Vagina (tissue), 2 donors: ENCODE data around the gene FADS6. TPM values are rescaled to one million over a fixed set of nuclear protein-coding genes. Genes with fewer than 3 reads are reported as not detected.
A peak's percentile ranks its signal among the peaks of the same experiment; 100 is the strongest.

Experiments
- DNase-seq, 2 donors: peaks; one replicate each; pipeline ENCODE4 v3.0.0-alpha.2; 2017; ENCODE audit errors: extremely low spot score in 2 of 2
- H3K27ac ChIP-seq: fragments of 200-600 bp; sonication (generic); one replicate; pipeline ENCODE4 v1.5.1; 2019
- H3K27me3 ChIP-seq: fragments of 200-600 bp; sonication (generic); one replicate; pipeline ENCODE4 v1.5.1; 2019
- H3K36me3 ChIP-seq, 2 donors: fragments of 200-600 bp; sonication (generic); one replicate each; pipeline ENCODE4 v1.5.1; 2017 to 2019
- H3K4me1 ChIP-seq: fragments of 200-600 bp; sonication (generic); one replicate; pipeline ENCODE4 v1.5.1; 2019
- H3K4me3 ChIP-seq, 2 donors: fragments of 200-600 bp; sonication (generic); 1 replicate in 1 of 2; 2 replicates in 1 of 2; pipeline ENCODE4 v1.5.1; 2016 to 2019
- H3K9me3 ChIP-seq: fragments of 200-600 bp; sonication (generic); one replicate; pipeline ENCODE4 v1.5.1; 2019
- POLR2A ChIP-seq, 2 donors: fragments of 450-650 bp; IDR thresholded peaks; one replicate each; pipeline ENCODE4 v1.6.1; 2017; ENCODE audit warnings: antibody characterized with exemption in 2 of 2, mild to moderate bottlenecking in 2 of 2, moderate library complexity in 2 of 2
- POLR2AphosphoS5 ChIP-seq, 2 donors: sonication (generic); formaldehyde crosslinking; IDR thresholded peaks; one replicate each; pipeline ENCODE4 v1.9.0; 2017; ENCODE audit warnings: antibody characterized with exemption in 2 of 2, mild to moderate bottlenecking in 2 of 2, low read depth in 1 of 2; ENCODE audit not compliant: insufficient read depth in 1 of 2
- intact Hi-C: fragments of 100-400 bp; cut with DNase I; formaldehyde crosslinking; loops from one replicate; pipeline ENCODE4 v1.15.1; 2023
- total RNA-seq: library from RNA; depleted of rRNA; stranded (reverse); fragments of >200 nt; gene quantifications from one replicate; pipeline ENCODE4 v1.2.3, GENCODE V29; 2016
- TF ChIP-seq, protein P1 (sequence below), 3 experiments: fragments of 450-650 bp in 2 of 3; fragments of 200-600 bp in 1 of 3; sonication (generic) in 1 of 3; IDR thresholded peaks; one replicate each; pipeline ENCODE4 v1.5.1; 2017 to 2019; ENCODE audit warnings: antibody characterized with exemption in 3 of 3, mild to moderate bottlenecking in 2 of 3, moderate library complexity in 2 of 3

The FADS6 gene, protein sequence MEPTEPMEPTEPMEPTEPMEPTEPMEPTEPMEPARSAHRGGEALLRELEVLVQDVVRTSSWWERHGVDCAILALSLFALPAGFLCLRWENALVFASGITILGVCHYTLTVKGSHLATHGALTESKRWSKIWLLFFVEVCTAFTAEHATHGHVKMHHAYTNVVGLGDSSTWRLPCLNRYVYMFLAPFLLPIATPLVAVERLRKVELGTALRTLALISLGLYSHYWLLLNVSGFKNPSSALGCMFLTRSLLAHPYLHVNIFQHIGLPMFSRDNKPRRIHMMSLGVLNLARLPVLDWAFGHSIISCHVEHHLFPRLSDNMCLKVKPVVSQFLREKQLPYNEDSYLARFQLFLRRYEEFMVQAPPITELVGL
- 1.5 TPM for total RNA-seq

DNA sequence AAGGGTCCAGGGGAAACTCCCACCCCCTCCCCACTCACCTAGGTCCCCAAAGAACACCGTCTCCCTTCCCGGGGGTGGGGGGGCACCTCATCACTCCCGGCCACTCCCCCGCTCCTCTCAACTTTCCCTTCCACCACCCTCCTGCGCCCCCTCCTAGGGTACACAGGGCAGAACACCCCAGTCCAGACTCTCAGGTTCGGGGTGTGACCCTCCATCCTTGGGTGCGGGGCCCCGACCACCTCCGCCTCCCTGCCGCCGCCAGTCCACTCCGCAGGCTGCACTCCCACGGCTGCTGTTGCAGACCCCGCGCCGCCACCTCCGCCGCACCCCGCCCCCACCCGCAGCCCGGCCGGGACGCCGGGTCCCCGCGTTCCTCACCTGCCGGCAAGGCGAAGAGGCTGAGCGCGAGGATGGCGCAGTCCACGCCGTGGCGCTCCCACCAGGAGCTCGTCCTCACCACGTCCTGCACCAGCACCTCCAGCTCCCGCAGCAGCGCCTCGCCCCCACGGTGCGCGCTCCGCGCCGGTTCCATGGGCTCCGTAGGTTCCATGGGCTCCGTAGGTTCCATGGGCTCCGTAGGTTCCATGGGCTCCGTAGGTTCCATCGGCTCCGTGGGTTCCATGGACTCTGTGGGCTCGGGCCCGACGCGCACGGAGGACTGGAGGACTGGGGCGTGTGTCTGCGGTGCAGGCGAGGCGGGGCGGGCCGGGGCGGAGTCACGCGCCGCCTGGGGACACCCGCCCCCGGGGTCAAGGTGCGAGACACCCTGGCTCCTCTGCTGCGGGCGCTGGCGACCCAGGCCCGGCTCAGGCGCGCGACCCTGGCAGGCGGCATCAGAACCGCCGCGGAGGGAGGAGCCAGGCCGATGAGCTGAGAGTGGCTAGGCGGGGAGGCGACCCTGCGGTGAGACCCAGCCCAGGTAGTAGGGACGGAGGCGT lies at the start of gene FADS6:
TSS of gene FADS6 (minus strand) at position 660 of the 938 bp plus-strand sequence. CDS start at position 622, 38 bp downstream.
- no peak within 1 kb of the TSS for H3K27ac ChIP-seq
- TF ChIP-seq, protein P1, sequence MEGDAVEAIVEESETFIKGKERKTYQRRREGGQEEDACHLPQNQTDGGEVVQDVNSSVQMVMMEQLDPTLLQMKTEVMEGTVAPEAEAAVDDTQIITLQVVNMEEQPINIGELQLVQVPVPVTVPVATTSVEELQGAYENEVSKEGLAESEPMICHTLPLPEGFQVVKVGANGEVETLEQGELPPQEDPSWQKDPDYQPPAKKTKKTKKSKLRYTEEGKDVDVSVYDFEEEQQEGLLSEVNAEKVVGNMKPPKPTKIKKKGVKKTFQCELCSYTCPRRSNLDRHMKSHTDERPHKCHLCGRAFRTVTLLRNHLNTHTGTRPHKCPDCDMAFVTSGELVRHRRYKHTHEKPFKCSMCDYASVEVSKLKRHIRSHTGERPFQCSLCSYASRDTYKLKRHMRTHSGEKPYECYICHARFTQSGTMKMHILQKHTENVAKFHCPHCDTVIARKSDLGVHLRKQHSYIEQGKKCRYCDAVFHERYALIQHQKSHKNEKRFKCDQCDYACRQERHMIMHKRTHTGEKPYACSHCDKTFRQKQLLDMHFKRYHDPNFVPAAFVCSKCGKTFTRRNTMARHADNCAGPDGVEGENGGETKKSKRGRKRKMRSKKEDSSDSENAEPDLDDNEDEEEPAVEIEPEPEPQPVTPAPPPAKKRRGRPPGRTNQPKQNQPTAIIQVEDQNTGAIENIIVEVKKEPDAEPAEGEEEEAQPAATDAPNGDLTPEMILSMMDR (IDR thresholded peaks at IDR 0.05), result no peak
- no peak for TF ChIP-seq POLR2A (IDR thresholded peaks at IDR 0.05)
- TF ChIP-seq POLR2AphosphoS5 (IDR thresholded peaks at IDR 0.05; ENCODE audit: insufficient read depth in 1 of 2, low read depth in 1 of 2), result no peak
- intact Hi-C loops, result no loop called here
- peaks cover 15% of the 10 kb centered on the region for H3K27me3 ChIP-seq
- H3K4me3 ChIP-seq, result peak within 1 kb of the TSS; percentile 26 to 27
- peaks cover 14% of the 10 kb centered on the region for H3K4me1 ChIP-seq
- no peak for DNase-seq
- H3K36me3 ChIP-seq, result no peaks in the 10 kb centered on the region
- no peaks in the 10 kb centered on the region for H3K9me3 ChIP-seq

DNA sequence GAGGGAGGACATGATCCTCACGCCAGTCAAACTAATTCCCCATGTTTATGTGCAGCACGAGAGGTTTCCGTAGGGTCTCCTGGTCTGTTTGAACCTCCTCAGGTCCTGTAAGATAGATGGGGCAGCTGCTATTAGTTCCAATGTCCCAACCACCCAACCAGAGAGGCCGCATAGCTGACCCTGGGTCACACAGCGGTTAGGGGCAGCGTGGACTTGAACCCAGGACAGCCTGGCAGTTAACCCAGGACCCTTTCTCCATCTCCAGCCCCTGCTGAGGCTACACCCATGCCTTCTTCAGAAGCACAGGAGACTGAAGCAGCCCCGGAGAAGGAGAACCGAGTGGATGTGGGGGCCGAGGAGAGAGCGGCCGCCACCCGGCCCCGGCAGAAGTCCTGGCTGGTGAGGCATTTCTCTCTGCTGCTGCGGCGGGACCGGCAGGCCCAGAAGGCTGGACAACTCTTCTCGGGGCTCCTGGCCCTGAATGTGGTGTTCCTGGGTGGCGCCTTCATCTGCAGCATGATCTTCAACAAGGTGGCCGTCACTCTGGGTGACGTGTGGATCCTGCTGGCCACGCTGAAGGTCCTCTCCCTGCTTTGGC lies 47.8 kb upstream of the FADS6 start:
- intact Hi-C loops, result no loop called here
- Histone ChIP-seq H3K27me3 (no peaks in the 10 kb centered on the region), H3K27ac (no peak overlapping the region), H3K36me3 (no peaks in the 10 kb centered on the region), H3K9me3 (no peaks in the 10 kb centered on the region), H3K4me3 (no peak overlapping the region), H3K4me1 (peaks cover 4% of the 10 kb centered on the region)
- TF ChIP-seq, protein P1 (IDR thresholded peaks at IDR 0.05), result no peak
- TF ChIP-seq POLR2AphosphoS5 (IDR thresholded peaks at IDR 0.05; ENCODE audit: insufficient read depth in 1 of 2, low read depth in 1 of 2) (no peak), POLR2A (IDR thresholded peaks at IDR 0.05) (no peak)
- no peak for DNase-seq

DNA sequence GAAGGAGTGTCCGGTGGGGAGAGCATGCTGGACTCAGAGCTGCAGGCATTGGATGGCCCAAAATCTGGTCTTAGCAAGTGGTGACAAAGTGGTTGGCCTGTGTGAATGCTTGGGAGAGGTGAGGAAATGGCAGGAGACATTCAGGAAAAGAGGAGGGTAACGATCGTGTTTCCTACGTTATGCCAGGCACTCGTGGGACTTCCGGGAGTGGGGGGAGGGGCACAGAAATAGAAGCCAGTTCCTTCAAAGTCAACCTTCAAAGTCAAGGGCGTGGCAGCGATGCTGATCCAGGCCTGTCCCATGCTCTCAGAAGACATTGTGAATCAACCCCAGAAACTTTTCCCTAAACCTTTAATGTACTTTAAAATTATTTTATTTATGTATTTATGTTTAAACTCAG lies 46.1 kb upstream of the FADS6 start:
- H3K36me3 ChIP-seq, result no peaks in the 10 kb centered on the region
- H3K4me1 ChIP-seq, result peaks cover 14% of the 10 kb centered on the region
- intact Hi-C loops, result no loop called here
- H3K27me3 ChIP-seq, result no peaks in the 10 kb centered on the region
- no peaks in the 10 kb centered on the region for H3K9me3 ChIP-seq
- H3K4me3 ChIP-seq, result no peak overlapping the region
- no peak for TF ChIP-seq POLR2A (IDR thresholded peaks at IDR 0.05)
- no peak for TF ChIP-seq POLR2AphosphoS5 (IDR thresholded peaks at IDR 0.05; ENCODE audit: insufficient read depth in 1 of 2, low read depth in 1 of 2)
- TF ChIP-seq, protein P1 (IDR thresholded peaks at IDR 0.05), result no peak
- H3K27ac ChIP-seq, result no peak overlapping the region
- DNase-seq, result no peak

DNA sequence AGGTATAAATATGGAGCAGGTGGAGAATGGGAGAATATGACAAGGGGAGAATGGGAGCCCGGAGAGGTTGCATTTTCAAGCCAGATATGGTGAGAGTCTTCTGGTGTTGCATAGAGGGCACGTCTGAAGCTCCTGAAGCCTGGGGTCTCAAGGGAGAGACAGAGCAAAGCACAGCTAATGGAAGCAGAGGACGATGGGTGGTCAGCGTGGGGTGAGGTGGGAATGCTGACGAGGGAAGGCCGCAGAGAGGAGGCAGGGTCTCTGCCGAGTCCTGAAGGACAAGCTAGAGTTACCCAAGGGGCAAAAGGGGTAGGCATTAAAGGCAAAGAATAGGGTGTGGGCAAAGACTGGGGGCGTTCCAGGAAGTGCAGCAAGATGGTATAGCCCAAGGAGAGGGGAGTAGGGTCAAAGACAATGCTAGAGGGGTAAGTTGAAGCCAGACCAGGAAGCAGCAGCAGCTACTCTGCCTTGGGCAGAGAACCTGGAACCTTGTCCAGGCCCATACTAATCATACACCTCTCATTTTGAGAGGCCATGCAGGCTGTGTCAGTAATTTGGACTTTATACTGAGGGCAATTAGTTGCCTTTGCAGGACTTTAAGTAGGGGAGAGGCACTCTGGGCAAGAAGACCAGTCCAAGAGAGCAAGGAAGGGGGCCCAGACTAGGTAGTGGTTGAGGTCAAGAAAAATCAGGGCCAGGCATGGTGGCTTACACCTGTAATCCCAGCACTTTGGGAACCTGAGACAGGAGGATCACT lies 44.9 kb upstream of the FADS6 start:
- TF ChIP-seq, protein P1 (IDR thresholded peaks at IDR 0.05), result no peak
- TF ChIP-seq POLR2AphosphoS5 (IDR thresholded peaks at IDR 0.05; ENCODE audit: insufficient read depth in 1 of 2, low read depth in 1 of 2) (no peak), POLR2A (IDR thresholded peaks at IDR 0.05) (no peak)
- Histone ChIP-seq H3K36me3 (no peaks in the 10 kb centered on the region), H3K4me3 (no peak overlapping the region), H3K27ac (no peak overlapping the region), H3K27me3 (no peaks in the 10 kb centered on the region), H3K9me3 (no peaks in the 10 kb centered on the region), H3K4me1 (peaks cover 14% of the 10 kb centered on the region)
- intact Hi-C loops, result no loop called here
- no peak for DNase-seq
